Suprapubic skin (tissue), 4 donors: ENCODE results near the gene NACA. TPM values are rescaled to one million over a fixed set of nuclear protein-coding genes. Genes with fewer than 3 reads are reported as not detected.

ENCODE experiments used
- DNase-seq, 2 donors: peaks; one replicate each; pipeline ENCODE4 v3.0.0-alpha.2; 2019; ENCODE audit warnings: low spot score in 2 of 2
- H3K27ac ChIP-seq: fragments of 200-600 bp; sonication (generic); one replicate; pipeline ENCODE4 v1.5.1; 2019
- H3K27me3 ChIP-seq: fragments of 200-600 bp; sonication (generic); one replicate; pipeline ENCODE4 v1.5.1; 2019
- H3K36me3 ChIP-seq: fragments of 200-600 bp; sonication (generic); one replicate; pipeline ENCODE4 v1.5.1; 2019
- H3K4me1 ChIP-seq: fragments of 200-600 bp; sonication (generic); one replicate; pipeline ENCODE4 v1.5.1; 2019
- H3K4me3 ChIP-seq: fragments of 200-600 bp; sonication (generic); one replicate; pipeline ENCODE4 v1.5.1; 2019; ENCODE audit warnings: mild to moderate bottlenecking
- H3K9me3 ChIP-seq: fragments of 200-600 bp; sonication (generic); one replicate; pipeline ENCODE4 v1.5.1; 2019
- CTCF ChIP-seq, 2 donors: fragments of 200-600 bp in 1 of 2; fragments of 450-650 bp in 1 of 2; sonication (generic) in 1 of 2; IDR thresholded peaks; one replicate each; pipeline ENCODE4 v1.5.1; 2016 to 2019; ENCODE audit warnings: antibody characterized with exemption in 2 of 2, mild to moderate bottlenecking in 1 of 2, moderate library complexity in 1 of 2
- EP300 ChIP-seq: sonication (generic); formaldehyde crosslinking; IDR thresholded peaks from one replicate; pipeline ENCODE4 v1.6.1; 2017; ENCODE audit warnings: antibody characterized with exemption
- POLR2A ChIP-seq, 2 donors: fragments of 450-650 bp; IDR thresholded peaks; one replicate each; pipeline ENCODE4 v1.6.1; 2017; ENCODE audit warnings: antibody characterized with exemption in 2 of 2, mild to moderate bottlenecking in 2 of 2, moderate library complexity in 2 of 2
- POLR2AphosphoS5 ChIP-seq, 3 donors: sonication (generic); formaldehyde crosslinking; IDR thresholded peaks; one replicate each; pipeline ENCODE4 v1.6.1; 2017; ENCODE audit warnings: antibody characterized with exemption in 3 of 3
- WGBS: methylation state at CpG from one replicate; pipeline ENCODE4 v1.1.5; 2018; 5-methylcytosine and 5-hydroxymethylcytosine counted together
- total RNA-seq, 4 donors: library from RNA; depleted of rRNA; stranded (reverse); fragments of >200 nt; gene quantifications; one replicate each; pipeline ENCODE4 v1.1.0, GENCODE V29; 2016

NACA gene
- total RNA-seq, 4 donors from 2014 or later = 1,068 to 1,481 (median 1,369) TPM

- Histone ChIP-seq H3K9me3 (no peaks in the 10 kb centered on the region), H3K27me3 (no peaks in the 10 kb centered on the region), H3K4me1 (peaks cover 83% of the 10 kb centered on the region), H3K36me3 (peaks cover 29% of the 10 kb centered on the region), H3K4me3 (peak overlapping the region; percentile 82), H3K27ac (peak overlapping the region; percentile 98)
- WGBS = 72% methylated on average over 1 of the region's 1 CpG
- no peak for TF ChIP-seq CTCF (IDR thresholded peaks at IDR 0.05)
- no peak for DNase-seq
Observed at GRCh38 chr12:56720731-56721151, 4.4 kb downstream of the NACA start.

GRCh38 chr12:56719056-56719455, 6.0 kb downstream of the NACA start:
- Histone ChIP-seq H3K4me3 (no peak overlapping the region), H3K27ac (no peak overlapping the region), H3K9me3 (no peaks in the 10 kb centered on the region), H3K36me3 (peaks cover 37% of the 10 kb centered on the region), H3K4me1 (peaks cover 82% of the 10 kb centered on the region), H3K27me3 (no peaks in the 10 kb centered on the region)
- DNase-seq = no peak
- TF ChIP-seq EP300 (no peak), CTCF (IDR thresholded peaks at IDR 0.05) (no peak), POLR2A (IDR thresholded peaks at IDR 0.05) (no peak)

- no peak for DNase-seq
- Histone ChIP-seq H3K4me3 (no peak overlapping the region), H3K27me3 (no peaks in the 10 kb centered on the region), H3K4me1 (peaks cover 80% of the 10 kb centered on the region), H3K27ac (no peak overlapping the region), H3K9me3 (no peaks in the 10 kb centered on the region), H3K36me3 (peaks cover 41% of the 10 kb centered on the region)
- TF ChIP-seq POLR2A (IDR thresholded peaks at IDR 0.05) (no peak), CTCF (IDR thresholded peaks at IDR 0.05) (no peak)
- WGBS = 50% methylated on average over 4 of the region's 4 CpGs
Observed at GRCh38 chr12:56718636-56719035, 6.5 kb downstream of the NACA start.

- Histone ChIP-seq H3K9me3 (no peaks in the 10 kb centered on the region), H3K27me3 (no peaks in the 10 kb centered on the region), H3K36me3 (peaks cover 46% of the 10 kb centered on the region), H3K27ac (no peak overlapping the region), H3K4me1 (peaks cover 75% of the 10 kb centered on the region), H3K4me3 (no peak overlapping the region)
- WGBS = 100% methylated on average over 1 of the region's 1 CpG
- TF ChIP-seq POLR2AphosphoS5 (IDR thresholded peaks at IDR 0.05) (no peak), CTCF (IDR thresholded peaks at IDR 0.05) (no peak), EP300 (no peak), POLR2A (IDR thresholded peaks at IDR 0.05) (no peak)
- DNase-seq = no peak
Observed at GRCh38 chr12:56718149-56718548, 7.0 kb downstream of the NACA start.

- no peak overlapping the region for H3K4me3 ChIP-seq
- H3K36me3 ChIP-seq = peaks cover 55% of the 10 kb centered on the region
- no peaks in the 10 kb centered on the region for H3K27me3 ChIP-seq
- TF ChIP-seq EP300 (no peak), POLR2A (IDR thresholded peaks at IDR 0.05) (no peak), POLR2AphosphoS5 (IDR thresholded peaks at IDR 0.05) (no peak), CTCF (IDR thresholded peaks at IDR 0.05) (no peak)
- no peak for DNase-seq
- H3K4me1 ChIP-seq = peaks cover 66% of the 10 kb centered on the region
- 79% methylated on average over 4 of the region's 4 CpGs for WGBS
- no peak overlapping the region for H3K27ac ChIP-seq
- no peaks in the 10 kb centered on the region for H3K9me3 ChIP-seq
Observed at GRCh38 chr12:56716933-56717880, 7.9 kb downstream of the NACA start.
